ENCODE results near the gene TMEM213. TPM values are rescaled to one million over a fixed set of nuclear protein-coding genes. Genes with fewer than 3 reads are reported as not detected.

TMEM213 gene
- total RNA-seq, 1 experiment from 2014 or later = 0.11 TPM

GRCh38 chr7:138868711-138869110, 70.9 kb downstream of the TMEM213 start:
- peaks cover 37% of the 10 kb centered on the region for H3K36me3 Mint-ChIP-seq
- no peaks in the 10 kb centered on the region for H3K27me3 Mint-ChIP-seq (ENCODE audit: low read depth)

GRCh38 chr7:138869353-138869752, 71.6 kb downstream of the TMEM213 start:
- Mint-ChIP-seq H3K27me3 (ENCODE audit: low read depth) (no peaks in the 10 kb centered on the region), H3K27ac (no peak overlapping the region), H3K4me3 (no peak overlapping the region), H3K4me1 (no peaks in the 10 kb centered on the region), H3K36me3 (peaks cover 32% of the 10 kb centered on the region), H3K9me3 (no peaks in the 10 kb centered on the region)
- TF ChIP-seq PRDM15 (CRISPR knock-in tag; IDR thresholded peaks at IDR 0.05) = no peak
- TF ChIP-seq CBFB (CRISPR knock-in tag; IDR thresholded peaks at IDR 0.05; ENCODE audit: low read depth) = no peak
- TF ChIP-seq ATF6 (CRISPR knock-in tag; IDR thresholded peaks at IDR 0.05) = no peak
- TF ChIP-seq PREB (CRISPR knock-in tag; IDR thresholded peaks at IDR 0.05; ENCODE audit: borderline replicate concordance) = no peak
- TF ChIP-seq ZNF671 (CRISPR knock-in tag; IDR thresholded peaks at IDR 0.05) = no peak
- TF ChIP-seq MXD4 (CRISPR knock-in tag; IDR thresholded peaks at IDR 0.05; ENCODE audit: borderline replicate concordance) = no peak
- TF ChIP-seq GRHL2 (CRISPR knock-in tag; IDR thresholded peaks at IDR 0.05; ENCODE audit: insufficient replicate concordance, severe bottlenecking) = no peak
- no peak for TF ChIP-seq MAX (CRISPR knock-in tag; IDR thresholded peaks at IDR 0.05)
- TF ChIP-seq NR1H2 (CRISPR knock-in tag; IDR thresholded peaks at IDR 0.05) = no peak
- DNase-seq (ENCODE audit: low spot score) (no peak), ATAC-seq (no peak)
- CTCF ChIA-PET = no interaction called here
- POLR2A ChIA-PET = no interaction called here

More at GRCh38 chr7:138868711-138869110, 70.9 kb downstream of the TMEM213 start:
- ChIA-PET CTCF (no interaction called here), POLR2A (no interaction called here)
- Mint-ChIP-seq H3K4me1 (no peaks in the 10 kb centered on the region), H3K9me3 (no peaks in the 10 kb centered on the region), H3K27ac (no peak overlapping the region), H3K4me3 (no peak overlapping the region)
- DNase-seq (ENCODE audit: low spot score) (no peak), ATAC-seq (no peak)
- TF ChIP-seq NFATC4 (CRISPR knock-in tag; IDR thresholded peaks at IDR 0.05) (no peak), ESRRA (CRISPR knock-in tag; IDR thresholded peaks at IDR 0.05; ENCODE audit: borderline replicate concordance) (no peak), USF1 (CRISPR knock-in tag; IDR thresholded peaks at IDR 0.05) (no peak), MXD4 (CRISPR knock-in tag; IDR thresholded peaks at IDR 0.05; ENCODE audit: borderline replicate concordance) (no peak), SP1 (CRISPR knock-in tag; conservative IDR thresholded peaks at IDR 0.05) (no peak), ZBTB21 (CRISPR knock-in tag; IDR thresholded peaks at IDR 0.05; ENCODE audit: borderline replicate concordance) (no peak), KAT7 (CRISPR knock-in tag; IDR thresholded peaks at IDR 0.05; ENCODE audit: borderline replicate concordance) (no peak)

All from WTC11 (cell line).